PC-3 (cell line): Measurements from ENCODE around the gene INSIG1. TPM values are rescaled to one million over a fixed set of nuclear protein-coding genes. Genes with fewer than 3 reads are reported as not detected.

Experiments
- ATAC-seq: fragments of 200-7000 bp; cut with Tn5 transposase; 2 replicates; pipeline ENCODE4 v1.9.1; 2020; ENCODE audit warnings: mild to moderate bottlenecking, moderate library complexity
- BruUV-seq: library from RNA; stranded (reverse); fragments of 400-500 nt; replicated peaks from 2 replicates; lab custom pipeline; 2021; lab: Mats Ljungman, UMichigan
- CTCF ChIA-PET: fragments of 300-600 bp; sonication (Branson Sonifier 250); formaldehyde crosslinking; loops from one replicate; lab custom pipeline; 2022; ENCODE audit warnings: antibody characterized with exemption; lab: Charles Lee
- POLR2A ChIA-PET: fragments of 300-600 bp; sonication (Branson Sonifier 250); formaldehyde crosslinking; loops from one replicate; lab custom pipeline; 2022; ENCODE audit warnings: antibody characterized with exemption; ENCODE audit not compliant: unreplicated experiment; lab: Charles Lee
- DNase-seq: peaks from one replicate; pipeline ENCODE4 v3.0.0-alpha.2; 2015
- H2AFZ ChIP-seq: fragments of 300-600 bp; sonication (generic); 2 replicates; pipeline ENCODE4 v1.6.0; 2016; ENCODE audit warnings: antibody characterized with exemption, low read length
- H3F3A ChIP-seq: fragments of 300-600 bp; sonication (generic); one replicate; pipeline ENCODE4 v1.6.0; 2017; ENCODE audit warnings: antibody characterized with exemption, low read length, control low read depth, mild to moderate bottlenecking; ENCODE audit not compliant: unreplicated experiment
- H3K27ac ChIP-seq: fragments of 300-600 bp; sonication (generic); 2 replicates; pipeline ENCODE4 v1.5.1; 2016; ENCODE audit warnings: mild to moderate bottlenecking, low read length
- H3K27me3 ChIP-seq: fragments of 300-600 bp; sonication (generic); 2 replicates; pipeline ENCODE4 v1.6.1; 2016; ENCODE audit warnings: low read length, mixed read lengths
- H3K36me3 ChIP-seq: fragments of 300-600 bp; sonication (generic); 2 replicates; pipeline ENCODE4 v1.6.1; 2016; ENCODE audit warnings: low read depth, mixed run types, low read length, mixed read lengths
- H3K4me1 ChIP-seq: fragments of 300-600 bp; sonication (generic); 2 replicates; pipeline ENCODE4 v1.5.1; 2016; ENCODE audit warnings: low read length; ENCODE audit not compliant: insufficient read depth
- H3K4me2 ChIP-seq: fragments of 300-600 bp; sonication (generic); 2 replicates; pipeline ENCODE4 v1.6.0; 2016; ENCODE audit warnings: low read length
- H3K4me3 ChIP-seq: fragments of 300-600 bp; sonication (generic); 2 replicates; pipeline ENCODE4 v1.5.1; 2016; ENCODE audit warnings: mild to moderate bottlenecking, low read length, mixed read lengths
- H3K79me2 ChIP-seq: fragments of 300-600 bp; sonication (generic); 2 replicates; pipeline ENCODE4 v1.6.1; 2017; ENCODE audit warnings: low read length, mixed read lengths
- H3K9ac ChIP-seq: fragments of 300-600 bp; sonication (generic); 2 replicates; pipeline ENCODE4 v1.6.0; 2016; ENCODE audit warnings: mild to moderate bottlenecking, low read length
- H3K9me2 ChIP-seq: fragments of 300-600 bp; sonication (generic); replicated peaks from 2 replicates; pipeline ENCODE4 v1.6.1; 2016; ENCODE audit warnings: mixed run types, low read length, mixed read lengths
- H3K9me3 ChIP-seq: fragments of 300-600 bp; sonication (generic); 2 replicates; pipeline ENCODE4 v1.6.1; 2016; ENCODE audit warnings: low read length, mixed read lengths
- H4K20me1 ChIP-seq: fragments of 300-600 bp; sonication (generic); 2 replicates; pipeline ENCODE4 v1.6.1; 2016; ENCODE audit warnings: low read length, mixed read lengths
- CTCF ChIP-seq: fragments of 300-600 bp; sonication (generic); conservative IDR thresholded peaks from 2 replicates; pipeline ENCODE4 v1.5.1; 2017; ENCODE audit warnings: antibody characterized with exemption, low read depth, mild to moderate bottlenecking, low read length
- EZH2 ChIP-seq: fragments of 300-600 bp; sonication (generic); IDR thresholded peaks from one replicate; pipeline ENCODE4 v1.6.1; 2017; ENCODE audit warnings: antibody characterized with exemption, mild to moderate bottlenecking, low read length; ENCODE audit not compliant: unreplicated experiment
- EZH2phosphoT487 ChIP-seq: fragments of 300-600 bp; sonication (generic); IDR thresholded peaks from 2 replicates; pipeline ENCODE4 v1.6.1; 2018; ENCODE audit warnings: mild to moderate bottlenecking, antibody characterized with exemption, low read length, borderline replicate concordance
- intact Hi-C: fragments of 100-400 bp; cut with micrococcal nuclease; formaldehyde crosslinking; loops from 2 replicates; pipeline ENCODE4 v1.9.0; 2023
- total RNA-seq: library from RNA; depleted of rRNA; stranded (reverse); fragments of >200 nt; gene quantifications from 2 replicates; pipeline ENCODE4 v1.2.3, GENCODE V29; 2014

The INSIG1 gene
- total RNA-seq, 1 experiment from 2014 or later, result 83.3 TPM

- H3K36me3 ChIP-seq, result no peaks in the 10 kb centered on the region
- ChIA-PET POLR2A (no interaction called here), CTCF (interaction anchor here (0.5 to 1.3 kb wide), 2 partner anchors 8 to 430 kb away, joined by 3 to 4 read pairs; no protein-coding TSS in a partner anchor)
- no peak for TF ChIP-seq EZH2
- TF ChIP-seq CTCF, result no peak
- TF ChIP-seq EZH2phosphoT487, result no peak
- no peaks in the 10 kb centered on the region for H3F3A ChIP-seq
- no peaks in the 10 kb centered on the region for H3K4me1 ChIP-seq
- no peak overlapping the region for H2AFZ ChIP-seq
- ATAC-seq, result peak; percentile 46
- no peaks in the 10 kb centered on the region for H3K9me2 ChIP-seq
- no peak overlapping the region for H3K27ac ChIP-seq
- H3K9ac ChIP-seq, result no peak overlapping the region
- no peaks in the 10 kb centered on the region for H3K9me3 ChIP-seq
- no peaks in the 10 kb centered on the region for H4K20me1 ChIP-seq
- no peak overlapping the region for H3K4me2 ChIP-seq
- peaks cover 39% of the 10 kb centered on the region for H3K27me3 ChIP-seq
- peak; percentile 59 for DNase-seq
- no peak overlapping the region for H3K4me3 ChIP-seq
- intact Hi-C loops, result no loop called here
- BruUV-seq, result no TSS peak
- no peaks in the 10 kb centered on the region for H3K79me2 ChIP-seq
Observed at GRCh38 chr7:155357573-155358041, 59.9 kb downstream of the INSIG1 start.

GRCh38 chr7:155358066-155358947 lies 60.6 kb downstream of the INSIG1 start:
- H3F3A ChIP-seq, result no peaks in the 10 kb centered on the region
- H3K4me2 ChIP-seq, result no peak overlapping the region
- no peaks in the 10 kb centered on the region for H3K36me3 ChIP-seq
- no peak overlapping the region for H3K9ac ChIP-seq
- peaks cover 39% of the 10 kb centered on the region for H3K27me3 ChIP-seq
- TF ChIP-seq EZH2phosphoT487 (no peak), EZH2 (no peak), CTCF (no peak)
- no peaks in the 10 kb centered on the region for H3K79me2 ChIP-seq
- no peaks in the 10 kb centered on the region for H4K20me1 ChIP-seq
- no peak for DNase-seq
- no peaks in the 10 kb centered on the region for H3K9me3 ChIP-seq
- no peak overlapping the region for H3K27ac ChIP-seq
- no peak overlapping the region for H2AFZ ChIP-seq
- peak; percentile 25; the same call in 1 of the 2 replicates for ATAC-seq
- BruUV-seq, result no TSS peak
- POLR2A ChIA-PET, result no interaction called here
- no peaks in the 10 kb centered on the region for H3K4me1 ChIP-seq
- no peak overlapping the region for H3K4me3 ChIP-seq
- CTCF ChIA-PET, result interaction anchor here (0.5 kb wide), 1 partner anchor 9 kb away, joined by 3 read pairs; no protein-coding TSS in a partner anchor
- intact Hi-C loops, result no loop called here
- H3K9me2 ChIP-seq, result no peaks in the 10 kb centered on the region
